Stimulated activated CD4-positive, alpha-beta T cell treated with anti-CD3 and anti-CD28 coated beads, Interleukin-12 subunit alpha, Interleukin-12 subunit beta, amount 100 ng/mL, for 4 hours (primary cell): ENCODE measurements around the gene BEND5.

Source experiments
- DNase-seq: peaks from one replicate; pipeline ENCODE4 v3.0.0-alpha.2; 2020

Gene BEND5

DNA sequence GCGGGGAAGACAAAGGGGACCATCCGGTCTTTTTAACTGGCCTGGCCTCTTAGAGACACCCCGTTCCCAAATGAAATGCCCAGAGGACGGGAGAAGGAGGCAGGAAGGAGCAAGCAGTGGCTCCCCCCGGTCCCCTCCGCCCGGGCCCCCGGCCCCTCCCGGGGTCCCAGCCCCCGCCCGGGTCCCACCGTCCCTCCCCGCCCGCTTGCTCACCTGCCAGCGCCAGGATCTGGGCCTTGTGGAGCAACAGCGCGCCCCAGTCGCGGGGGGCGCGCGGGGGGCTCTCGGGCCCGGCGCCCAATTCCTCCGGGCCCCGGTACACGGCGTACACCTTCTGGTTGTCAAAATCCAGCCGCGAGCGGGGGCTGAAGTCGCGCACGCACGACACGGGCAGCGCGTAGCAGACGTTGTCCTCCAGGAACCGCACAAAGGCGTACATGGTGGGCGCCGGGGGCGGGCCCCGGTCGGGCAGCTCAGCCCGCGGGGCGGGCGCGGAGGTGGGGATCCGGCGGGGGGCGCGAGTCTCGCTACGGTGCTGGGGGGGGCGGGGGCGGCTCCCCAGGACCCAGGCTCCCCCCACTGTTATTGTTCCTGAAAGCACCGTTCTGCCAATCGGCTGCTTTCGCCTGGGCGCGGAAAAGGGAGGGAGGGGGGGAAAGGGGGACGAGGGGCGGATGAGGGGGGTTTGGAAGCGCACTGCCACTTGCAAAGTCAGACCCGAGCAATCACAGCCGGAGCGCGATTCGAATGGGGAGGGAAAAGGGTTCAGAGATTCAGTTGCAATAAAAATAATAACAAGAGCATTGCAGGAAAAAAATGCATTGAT lies at the start of gene BEND5:
TSS of gene BEND5 (minus strand) at position 499 of the 826 bp plus-strand sequence. CDS start at position 439, 60 bp downstream.
- DNase-seq, result peak; percentile 30

DNA sequence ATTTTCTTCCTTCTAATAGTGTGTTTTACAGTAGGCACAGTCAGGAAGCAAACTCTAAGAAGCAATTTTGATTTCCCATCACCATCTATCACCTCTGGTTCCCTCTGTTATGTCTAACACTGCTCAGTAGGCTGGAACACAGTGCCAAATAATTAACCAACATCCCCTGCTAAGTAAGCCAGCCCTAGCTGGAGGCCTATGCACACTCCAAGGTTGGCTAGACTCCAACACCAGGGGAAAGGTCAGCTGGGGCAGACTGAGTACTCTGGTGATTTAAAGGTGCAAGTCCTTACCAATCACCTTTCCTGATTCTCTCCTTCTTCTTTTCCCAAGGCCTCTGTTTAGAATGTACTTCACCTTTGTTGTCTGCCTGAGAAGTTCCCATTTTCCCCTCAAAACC lies 46.5 kb upstream of the BEND5 start:
- no peak for DNase-seq

- no peak for DNase-seq
Measured at GRCh38 chr1:48820491-48820890, 43.8 kb upstream of the BEND5 start.

GRCh38 chr1:48817505-48818114 lies 40.9 kb upstream of the BEND5 start:
- no peak for DNase-seq

GRCh38 chr1:48810740-48811139 lies 34.0 kb upstream of the BEND5 start:
- no peak for DNase-seq

DNA sequence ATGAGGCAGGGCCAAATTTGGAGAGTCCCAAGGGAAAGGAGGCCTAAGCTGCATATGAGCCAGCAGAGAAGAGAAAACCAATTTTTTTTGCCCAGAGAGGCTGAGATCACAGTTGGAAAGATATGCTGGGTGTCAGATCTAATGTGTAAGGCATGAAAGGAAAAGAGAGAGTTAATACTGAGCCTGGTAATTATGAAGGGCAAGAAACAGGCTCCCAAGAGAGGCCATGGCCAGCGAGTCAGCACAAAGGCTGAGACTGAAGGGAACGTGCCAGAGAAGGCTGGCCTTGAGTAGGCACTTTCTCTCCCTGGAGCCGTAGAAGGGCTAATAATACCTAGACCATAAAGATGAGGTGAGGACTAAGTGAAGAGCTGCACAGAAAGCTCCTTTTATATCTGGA lies 31.8 kb upstream of the BEND5 start:
- no peak for DNase-seq

- no peak for DNase-seq
Measured at GRCh38 chr1:48807554-48808260, 31.0 kb upstream of the BEND5 start.

DNA sequence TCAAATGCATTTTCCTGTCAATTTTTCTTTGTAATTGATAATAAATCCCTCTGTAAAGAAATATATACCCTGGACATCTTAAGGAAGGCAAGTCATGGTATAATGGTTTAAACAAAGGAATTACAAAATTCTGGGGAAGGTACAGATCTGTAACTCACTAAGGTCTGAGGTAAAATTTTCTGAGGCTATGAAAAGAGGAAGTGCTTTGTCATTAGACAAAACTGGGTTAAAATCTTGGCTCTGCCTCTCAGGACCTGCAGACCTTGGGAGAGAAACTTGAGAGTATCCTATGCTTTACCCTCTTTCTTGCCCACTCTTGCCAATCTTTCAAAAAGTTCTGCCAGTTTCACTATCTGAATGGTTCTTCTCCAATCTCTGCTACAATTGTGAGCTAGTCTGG lies 26.8 kb upstream of the BEND5 start:
- no peak for DNase-seq

GRCh38 chr1:48794816-48795215 lies 18.1 kb upstream of the BEND5 start:
- no peak for DNase-seq

DNA sequence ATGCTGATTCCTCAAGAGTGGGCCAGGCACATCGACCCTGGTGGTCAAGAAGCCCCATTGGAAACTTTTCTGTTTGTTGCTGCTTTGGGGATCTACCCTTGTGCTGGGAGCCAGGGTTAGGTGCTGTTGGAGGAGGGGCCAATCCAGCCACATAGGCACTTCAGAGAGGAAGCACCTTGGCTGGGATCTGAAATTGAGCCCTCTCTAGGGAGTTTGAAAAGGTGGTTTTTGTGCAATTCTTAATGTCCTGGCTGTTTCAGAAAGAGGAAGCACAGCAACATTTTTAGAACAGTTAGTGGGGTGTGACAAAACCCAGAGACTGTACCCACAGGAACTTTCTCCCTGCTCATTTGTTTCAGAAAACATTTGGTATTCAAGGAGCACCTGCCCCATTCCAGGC lies 17.2 kb upstream of the BEND5 start:
- DNase-seq, result no peak

GRCh38 chr1:48792961-48793360 lies 16.3 kb upstream of the BEND5 start:
- DNase-seq, result no peak

- no peak for DNase-seq
Measured at GRCh38 chr1:48790397-48790796, 13.7 kb upstream of the BEND5 start.

GRCh38 chr1:48789903-48790302 lies 13.2 kb upstream of the BEND5 start:
- DNase-seq, result no peak

GRCh38 chr1:48785869-48786268 lies 9.2 kb upstream of the BEND5 start:
- DNase-seq, result no peak

DNA sequence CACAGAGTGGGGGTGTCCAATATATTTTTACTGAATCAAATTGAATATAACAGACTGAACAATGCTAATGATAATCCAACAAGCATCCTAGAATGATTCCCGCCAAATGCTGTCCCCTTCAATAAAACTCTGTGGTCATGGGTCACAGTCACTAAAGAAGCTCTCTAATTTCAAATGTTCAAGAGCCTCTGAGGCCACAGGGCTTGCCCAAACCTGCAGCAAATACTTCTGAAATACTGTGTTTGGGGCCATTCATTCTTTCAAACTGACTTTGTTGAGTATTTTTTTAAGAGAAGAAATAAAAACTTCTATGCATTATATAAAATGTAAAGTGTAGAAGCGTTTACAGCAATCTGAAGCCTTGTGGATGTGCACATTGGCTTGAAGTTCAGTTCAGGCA lies 7.6 kb upstream of the BEND5 start:
- DNase-seq, result no peak

GRCh38 chr1:48777219-48777895 lies 666 bp upstream of the BEND5 start:
- DNase-seq, result no peak

DNA sequence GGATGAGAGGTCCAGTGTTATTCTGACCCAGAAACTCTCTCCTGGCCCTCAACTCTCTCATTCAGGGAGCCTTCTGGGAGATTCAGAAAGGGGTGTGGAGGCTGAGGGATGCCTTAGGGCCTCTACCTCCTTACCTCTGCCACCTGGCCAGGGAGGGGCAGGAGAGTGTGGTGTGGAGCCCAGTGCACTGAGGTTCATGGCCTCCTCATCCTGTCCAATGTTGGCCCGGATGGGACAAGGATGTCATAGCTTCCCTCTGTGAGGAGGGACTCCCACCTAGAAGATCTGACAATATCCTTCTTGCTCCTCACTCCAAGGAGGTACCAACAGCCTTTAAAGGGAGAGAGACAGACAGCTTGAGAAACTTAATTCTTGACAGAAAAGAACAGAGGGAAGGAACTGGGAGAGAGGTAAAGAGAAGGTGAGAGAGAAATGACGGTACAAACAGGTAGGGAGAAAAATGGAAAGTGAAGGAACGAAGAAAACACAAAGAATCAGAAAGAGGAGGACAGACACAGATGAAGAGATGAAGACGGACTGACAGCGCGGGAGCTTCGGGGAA lies 779 bp downstream of the BEND5 start:
- DNase-seq, result no peak

DNA sequence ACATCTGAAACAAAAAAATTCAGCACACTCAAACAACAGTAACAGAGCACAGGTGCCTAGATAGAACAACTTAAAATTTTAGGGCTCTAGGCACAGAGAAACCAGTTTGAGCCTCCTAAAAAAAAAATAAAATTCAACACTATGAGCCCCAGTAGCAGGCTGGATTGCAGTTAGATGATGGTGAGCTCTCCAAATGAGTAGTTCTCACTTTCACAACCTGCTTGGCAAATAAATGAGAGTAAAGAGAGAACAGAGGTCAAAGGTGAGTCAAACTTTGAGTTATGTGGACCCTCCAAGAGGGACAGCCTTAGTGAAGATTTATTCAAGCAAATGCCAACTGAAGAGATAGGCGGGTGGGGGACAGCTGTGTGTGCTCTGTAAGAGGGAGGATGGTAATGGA lies 3.6 kb downstream of the BEND5 start:
- no peak for DNase-seq

DNA sequence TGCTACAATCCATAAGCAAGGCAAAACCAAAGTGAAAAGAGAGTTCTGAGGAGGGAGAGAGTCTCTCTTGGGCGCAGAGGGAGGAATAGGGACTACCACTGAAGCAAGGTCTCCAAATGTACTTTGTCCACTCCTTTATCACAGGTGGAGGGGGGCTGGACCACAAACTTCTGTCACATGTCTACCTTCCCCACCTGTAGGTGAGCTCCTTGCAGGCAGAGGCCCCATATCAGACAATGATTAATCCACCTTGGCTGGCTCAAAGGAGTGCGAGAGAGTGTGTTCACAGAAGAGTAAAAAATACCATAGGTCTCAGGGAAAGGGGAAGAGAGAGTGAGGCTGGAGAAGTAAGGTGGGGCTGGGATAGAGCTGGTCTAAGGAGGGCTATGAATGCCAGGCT lies 4.5 kb downstream of the BEND5 start:
- no peak for DNase-seq

GRCh38 chr1:48771561-48771960 lies 5.1 kb downstream of the BEND5 start:
- DNase-seq, result no peak

DNA sequence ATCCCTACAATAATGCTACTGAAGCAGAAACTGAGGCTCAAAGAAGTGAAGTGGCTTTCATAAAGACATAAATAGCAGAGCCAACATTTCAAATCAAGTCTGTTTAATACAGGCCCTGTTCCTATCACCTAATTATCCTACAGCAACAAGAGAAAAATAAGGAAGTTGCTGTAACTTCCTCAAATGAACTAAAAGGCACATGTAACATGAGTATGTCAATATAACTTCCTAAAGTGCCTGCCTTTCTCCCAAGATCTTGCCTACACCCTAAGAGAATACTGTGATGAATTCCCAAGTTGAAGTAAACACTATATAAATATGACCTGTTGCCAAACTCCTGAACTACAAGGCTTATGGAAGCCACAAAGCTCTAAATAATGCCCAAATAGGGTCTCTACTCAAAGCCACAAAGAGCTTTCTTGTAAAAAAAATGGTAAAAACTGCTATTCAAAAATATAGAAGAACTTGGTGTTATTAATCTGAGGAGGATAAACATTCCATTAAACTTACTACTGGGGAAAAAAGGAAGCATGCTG lies 8.6 kb downstream of the BEND5 start:
- DNase-seq, result no peak

GRCh38 chr1:48765335-48765734 lies 11.4 kb downstream of the BEND5 start:
- DNase-seq, result no peak

- DNase-seq, result no peak
Measured at GRCh38 chr1:48761986-48762385, 14.7 kb downstream of the BEND5 start.
